Common myeloid progenitor, CD34-positive (primary cell): Measurements from ENCODE around the gene UQCC3.

ENCODE experiments used
- CTCF ChIA-PET: fragments of 350-600 bp; sonication (Branson Sonifier 250); formaldehyde crosslinking; loops from one replicate; lab custom pipeline; 2021; ENCODE audit warnings: antibody characterized with exemption; lab: Charles Lee
- POLR2A ChIA-PET: fragments of 350-600 bp; sonication (Branson Sonifier 250); formaldehyde crosslinking; loops from one replicate; lab custom pipeline; 2021; ENCODE audit warnings: antibody characterized with exemption; lab: Charles Lee
- DNase-seq, 3 donors: peaks; one replicate each; pipeline versions ENCODE4 v3.0.0 to v3.0.0-alpha.2; 2013
- H3K27ac ChIP-seq, 2 experiments: 1 replicate in 1 of 2; 2 replicates in 1 of 2; pipeline ENCODE4 v1.7.0; 2013; ENCODE audit warnings: inconsistent platforms in 2 of 2, low read length in 2 of 2, mild to moderate bottlenecking in 2 of 2, low read depth in 1 of 2, moderate library complexity in 1 of 2; ENCODE audit not compliant: severe bottlenecking in 2 of 2, insufficient read depth in 1 of 2, poor library complexity in 1 of 2
- H3K27me3 ChIP-seq, 5 experiments: replicated peaks in 2 of 5; 1 replicate in 3 of 5; 2 replicates in 2 of 5; pipeline versions ENCODE4 v1.6.1 to v1.7.0; 2013; ENCODE audit warnings: low read length in 4 of 5, mild to moderate bottlenecking in 2 of 5, moderate library complexity in 2 of 5, inconsistent platforms in 1 of 5; ENCODE audit not compliant: insufficient read depth in 5 of 5, control insufficient read depth in 4 of 5
- H3K36me3 ChIP-seq, 4 experiments: 1 replicate in 2 of 4; 2 replicates in 2 of 4; pipeline versions ENCODE4 v1.6.1 to v1.7.0; 2013; ENCODE audit warnings: low read length in 3 of 4, control low read depth in 1 of 4, mild to moderate bottlenecking in 1 of 4; ENCODE audit not compliant: control insufficient read depth in 4 of 4, insufficient read depth in 4 of 4
- H3K4me1 ChIP-seq, 4 experiments: 1 replicate in 3 of 4; 2 replicates in 1 of 4; pipeline versions ENCODE4 v1.6.1 to v1.7.1; 2013; ENCODE audit warnings: low read length in 3 of 4, mild to moderate bottlenecking in 3 of 4, control low read depth in 1 of 4, inconsistent platforms in 1 of 4, moderate library complexity in 1 of 4; ENCODE audit not compliant: control insufficient read depth in 4 of 4, insufficient read depth in 4 of 4; ENCODE audit errors: control extremely low read depth in 1 of 4
- H3K4me3 ChIP-seq, 7 experiments: 1 replicate in 4 of 7; 2 replicates in 3 of 7; pipeline versions ENCODE4 v1.5.1 to v1.7.0; 2013; ENCODE audit warnings: mild to moderate bottlenecking in 7 of 7, low read length in 6 of 7, moderate library complexity in 6 of 7, inconsistent platforms in 2 of 7, low read depth in 2 of 7, control low read depth in 1 of 7; ENCODE audit not compliant: insufficient read depth in 4 of 7, control insufficient read depth in 1 of 7; ENCODE audit errors: extremely low read depth in 1 of 7
- H3K9me3 ChIP-seq, 5 experiments: 1 replicate in 4 of 5; 2 replicates in 1 of 5; pipeline versions ENCODE4 v1.6.1 to v1.7.1; 2013; ENCODE audit warnings: low read length in 4 of 5, mild to moderate bottlenecking in 2 of 5, inconsistent platforms in 1 of 5, low read depth in 1 of 5, moderate library complexity in 1 of 5; ENCODE audit not compliant: control insufficient read depth in 4 of 5, insufficient read depth in 2 of 5; ENCODE audit errors: control extremely low read depth in 1 of 5
- WGBS: methylation state at CpG from one replicate; pipeline ENCODE4 v1.1.5; 2013; ENCODE audit not compliant: insufficient coverage; 5-methylcytosine and 5-hydroxymethylcytosine counted together

The UQCC3 gene

DNA sequence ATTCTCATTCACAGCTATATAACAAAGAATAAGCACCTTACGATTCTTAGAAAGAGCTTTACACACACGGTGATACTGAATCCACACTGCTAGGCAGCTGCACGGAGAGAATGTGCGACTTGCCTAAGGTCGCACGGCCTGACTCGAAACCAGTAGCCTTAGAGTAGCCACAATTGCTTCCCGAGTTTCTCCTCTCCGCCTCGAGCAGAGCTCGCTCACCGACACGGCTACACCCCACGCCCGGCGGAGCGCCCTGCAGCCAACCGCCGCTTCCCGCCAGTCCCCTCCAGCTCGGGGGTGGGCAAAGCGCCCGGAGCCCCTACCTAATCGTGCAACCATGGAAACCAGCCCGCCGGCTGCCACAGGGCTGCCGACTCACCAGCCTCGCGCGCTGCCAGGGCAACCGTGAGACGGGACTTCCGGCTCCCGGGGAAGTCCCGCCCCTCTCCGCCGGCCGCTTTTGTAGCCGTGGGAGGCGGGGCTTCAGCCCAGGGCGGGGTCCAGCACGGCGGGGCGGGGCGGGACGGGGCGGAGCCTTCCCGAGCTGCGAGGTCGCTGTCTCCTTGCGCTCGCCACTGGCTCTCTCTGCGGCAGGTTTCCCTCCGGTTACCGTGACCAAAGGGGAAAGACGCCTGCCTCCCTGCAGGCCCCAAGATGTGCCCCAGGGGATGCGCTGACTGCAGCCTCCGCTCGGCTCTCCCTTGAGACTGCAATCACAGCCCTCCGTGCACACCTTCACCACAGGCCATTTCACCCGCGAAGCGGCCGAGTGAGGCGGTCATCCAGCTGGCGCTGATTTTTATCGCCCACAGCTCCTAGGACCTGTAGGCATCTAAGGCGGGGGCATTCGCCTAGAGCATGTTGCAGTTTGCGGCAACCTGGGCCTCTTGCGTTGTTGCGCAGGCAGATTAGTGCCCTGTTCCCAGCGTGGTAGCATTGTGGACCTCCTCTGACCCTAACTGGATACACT, 34.7 kb downstream of the UQCC3 start:
- POLR2A ChIA-PET: interaction anchor here (1.1 to 1.7 kb wide), 3 partner anchors 25 to 135 kb away, joined by 3 to 6 read pairs (median 6); partner anchors contain the start of gene TUT1
- H3K4me3 ChIP-seq: peak overlapping the region; percentile 33 to 90 (median 76)
- WGBS: 9% methylated on average over 64 of the region's 73 CpGs
- peaks cover 0 to 20% (median 7%) of the 10 kb centered on the region in 4 experiments for H3K36me3 ChIP-seq
- peak; percentile 95 to 98 (median 98) for DNase-seq
- no peaks in the 10 kb centered on the region for H3K9me3 ChIP-seq
- peaks cover 8 to 56% (median 44%) of the 10 kb centered on the region in 4 experiments for H3K4me1 ChIP-seq
- CTCF ChIA-PET: interaction anchor here (0.9 to 3.9 kb wide), 10 partner anchors 10 to 126 kb away, joined by 3 to 16 read pairs (median 5); partner anchors contain the start of genes LRRN4CL, STX5 and TUT1
- H3K27ac ChIP-seq: peak overlapping the region; percentile 89 to 92
- H3K27me3 ChIP-seq: no peaks in the 10 kb centered on the region

DNA sequence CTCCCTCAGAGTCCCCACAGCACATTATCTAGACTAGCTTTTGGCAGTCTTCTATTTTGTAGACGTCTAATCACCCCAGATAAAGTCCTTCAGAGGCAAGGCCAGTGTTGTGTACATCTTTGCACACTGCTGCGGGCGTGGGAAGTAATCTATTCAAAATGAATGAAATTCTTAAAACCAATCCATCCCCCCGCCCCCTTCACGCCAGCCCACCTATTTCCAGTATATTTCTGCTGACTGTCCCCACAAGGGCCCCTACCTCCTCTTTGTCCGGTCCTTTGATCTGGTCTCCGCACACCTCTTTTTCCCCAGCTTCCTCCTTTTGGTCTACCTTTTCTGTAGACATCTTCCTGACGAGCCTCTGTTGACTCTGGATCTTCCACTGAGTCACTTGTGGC, 35.4 kb downstream of the UQCC3 start:
- H3K36me3 ChIP-seq: peaks cover 0 to 24% (median 7%) of the 10 kb centered on the region in 4 experiments
- 96% methylated on average over 8 of the region's 8 CpGs for WGBS

DNA sequence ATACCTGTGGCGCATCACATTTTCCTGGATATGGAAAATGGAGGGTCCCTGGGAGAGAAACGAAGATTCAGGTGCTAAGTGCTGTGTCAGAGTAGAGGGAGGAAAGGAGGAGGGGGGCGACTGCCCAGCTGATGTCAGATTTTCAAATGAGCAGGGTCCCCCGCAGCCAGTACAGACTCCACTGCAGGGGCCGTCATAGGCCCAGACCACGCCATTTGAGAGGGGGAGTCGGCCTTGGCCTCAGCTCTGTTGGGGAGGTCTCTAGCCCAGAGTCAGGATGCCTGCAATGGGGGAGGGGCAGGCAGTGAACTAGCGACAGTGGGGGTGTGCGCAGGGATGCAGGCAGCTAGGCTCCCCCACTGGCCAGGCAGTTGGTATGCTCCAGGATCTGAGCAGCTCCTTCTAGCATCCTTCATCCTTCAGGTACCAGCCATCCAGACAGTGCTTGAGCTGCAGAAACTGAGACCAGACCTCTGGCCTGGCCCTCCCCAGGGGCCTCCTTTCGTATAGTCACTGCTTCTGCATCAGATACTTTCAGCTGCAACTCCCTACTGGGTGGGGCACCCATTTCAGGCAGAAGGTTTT, 35.9 kb downstream of the UQCC3 start, which contains the start of the genes BSCL2 and GNG3:
Gene BSCL2, minus strand, starts transcription at position 148 of the 585 bp plus-strand sequence. CDS start 229 bp downstream, outside the sequence.
Gene GNG3, plus strand, starts transcription at position 400 of the 585 bp plus-strand sequence. CDS start 620 bp downstream, outside the sequence.
- no peaks in the 10 kb centered on the region for H3K9me3 ChIP-seq
- H3K4me1 ChIP-seq: peaks cover 8 to 56% (median 44%) of the 10 kb centered on the region in 4 experiments
- DNase-seq: no peak
- no peaks in the 10 kb centered on the region for H3K27me3 ChIP-seq
- 97% methylated on average over 9 of the region's 10 CpGs for WGBS
- ChIA-PET POLR2A (interaction anchor here (0.5 to 0.7 kb wide), 2 partner anchors 11 to 20 kb away, joined by 3 to 5 read pairs; partner anchors contain the start of gene HNRNPUL2), CTCF (interaction anchor here (0.9 to 4.1 kb wide), 4 partner anchors 12 to 124 kb away, joined by 3 to 20 read pairs (median 12); partner anchors contain the start of genes MTA2 and STX5)
- H3K36me3 ChIP-seq: peaks cover 2 to 27% (median 9%) of the 10 kb centered on the region in 4 experiments
- H3K27ac ChIP-seq: peak within 1 kb of the TSS; percentile 93 to 97
- H3K4me3 ChIP-seq: peak within 1 kb of the TSS; percentile 33 to 90 (median 82)

More for the DNA sequence above, 35.4 kb downstream of the UQCC3 start:
- ChIA-PET CTCF (interaction anchor here (0.9 to 4.1 kb wide), 5 partner anchors 12 to 125 kb away, joined by 3 to 20 read pairs (median 6); partner anchors contain the start of genes LRRN4CL and STX5), POLR2A (interaction anchor here (1.1 to 1.4 kb wide), 2 partner anchors 26 to 134 kb away, joined by 3 to 6 read pairs; no protein-coding TSS in a partner anchor)
- H3K4me1 ChIP-seq: peaks cover 8 to 56% (median 44%) of the 10 kb centered on the region in 4 experiments
- peak overlapping the region in 5 of 7 experiments; percentile 47 to 76 (median 63) for H3K4me3 ChIP-seq
- H3K9me3 ChIP-seq: no peaks in the 10 kb centered on the region
- no peaks in the 10 kb centered on the region for H3K27me3 ChIP-seq
- DNase-seq: no peak
- no peak overlapping the region for H3K27ac ChIP-seq

DNA sequence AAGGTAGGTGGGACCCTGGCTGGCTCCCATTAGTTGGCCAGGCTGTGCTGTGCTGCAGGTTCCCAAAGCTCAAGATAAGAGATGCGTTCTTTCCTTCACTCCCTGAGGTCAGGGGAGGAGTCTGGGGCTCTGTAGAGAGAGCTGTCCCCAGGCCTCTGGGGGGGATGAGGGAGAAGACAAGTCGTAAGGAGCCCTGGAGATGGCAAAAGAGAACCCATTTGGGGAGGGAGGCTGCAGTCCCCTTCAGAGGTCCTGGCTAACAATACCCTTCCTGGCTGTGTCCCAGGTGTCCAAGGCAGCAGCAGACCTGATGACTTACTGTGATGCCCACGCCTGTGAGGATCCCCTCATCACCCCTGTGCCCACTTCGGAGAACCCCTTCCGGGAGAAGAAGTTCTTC, 36.9 kb downstream of the UQCC3 start:
- no peak for DNase-seq
- Histone ChIP-seq H3K27me3 (no peaks in the 10 kb centered on the region), H3K4me1 (peaks cover 8 to 56% (median 44%) of the 10 kb centered on the region in 4 experiments), H3K27ac (peak overlapping the region; percentile 93 to 97), H3K36me3 (peaks cover 4 to 35% (median 17%) of the 10 kb centered on the region in 4 experiments), H3K9me3 (no peaks in the 10 kb centered on the region), H3K4me3 (peak overlapping the region in 6 of 7 experiments; percentile 74 to 90 (median 84))
- ChIA-PET POLR2A (interaction anchor here (0.7 to 2.5 kb wide), 4 partner anchors 19 to 117 kb away, joined by 3 to 22 read pairs (median 8); partner anchors contain the start of genes HNRNPUL2, LBHD1, TTC9C and TUT1), CTCF (interaction anchor here (0.6 to 4.1 kb wide), 8 partner anchors 9 to 107 kb away, joined by 3 to 20 read pairs (median 4); partner anchors contain the start of gene MTA2)
- 85% methylated on average over 5 of the region's 5 CpGs for WGBS

DNA sequence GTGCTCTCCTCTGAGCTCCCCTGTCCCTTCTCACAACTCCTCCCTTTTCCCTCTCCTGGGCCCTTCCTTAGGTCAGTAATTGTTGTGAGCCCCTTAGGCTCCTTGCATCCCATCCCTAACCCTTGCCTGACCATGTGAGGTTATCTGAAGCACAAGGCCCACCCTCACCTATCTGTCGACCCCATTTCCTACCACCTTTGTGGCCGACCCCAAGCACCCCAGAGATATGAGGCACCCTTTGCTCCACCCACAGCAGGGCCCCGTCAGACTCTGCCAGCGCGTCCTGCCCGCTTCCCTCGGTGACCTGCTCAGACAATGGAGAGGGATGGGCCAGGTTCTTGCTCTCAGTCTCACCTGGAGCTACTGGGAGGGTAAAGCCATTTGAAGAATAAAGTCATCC, 37.3 kb downstream of the UQCC3 start:
- no peak for DNase-seq
- H3K27me3 ChIP-seq: no peaks in the 10 kb centered on the region

More for the DNA sequence above, 37.3 kb downstream of the UQCC3 start:
- peak overlapping the region; percentile 93 to 97 for H3K27ac ChIP-seq
- peaks cover 7 to 39% (median 19%) of the 10 kb centered on the region in 4 experiments for H3K36me3 ChIP-seq
- ChIA-PET CTCF (interaction anchor here (0.6 to 4.1 kb wide), 9 partner anchors 10 to 78 kb away, joined by 3 to 20 read pairs (median 3); no protein-coding TSS in a partner anchor), POLR2A (interaction anchor here (0.9 to 2.5 kb wide), 5 partner anchors 19 to 133 kb away, joined by 3 to 22 read pairs (median 6); partner anchors contain the start of genes HNRNPUL2, LBHD1, TTC9C and TUT1)
- 0% methylated on average over 5 of the region's 7 CpGs for WGBS
- H3K4me3 ChIP-seq: peak overlapping the region; percentile 61 to 90 (median 82)
- no peaks in the 10 kb centered on the region for H3K9me3 ChIP-seq
- H3K4me1 ChIP-seq: peaks cover 8 to 56% (median 44%) of the 10 kb centered on the region in 4 experiments
